Keratinocyte (primary cell): ENCODE results near the gene SMC1B. TPM values are rescaled to one million over a fixed set of nuclear protein-coding genes. Genes with fewer than 3 reads are reported as not detected.

Source experiments
- DNase-seq: peaks from one replicate; pipeline ENCODE4 v3.0.0-alpha.2; 2011; ENCODE audit warnings: low read depth, missing footprints, low spot score
- FAIRE-seq: peaks from 2 replicates; lab custom pipeline; 2011; peaks lifted over from hg19 to GRCh38; lab: Jason Lieb, UNC
- H2AFZ ChIP-seq: 2 replicates; pipeline ENCODE4 v1.6.0; 2012; ENCODE audit warnings: low read length, control low read depth, inconsistent platforms; ENCODE audit not compliant: control insufficient read depth
- H3K27ac ChIP-seq: 2 replicates; pipeline ENCODE4 v1.5.1; 2011; ENCODE audit warnings: low read length; ENCODE audit not compliant: control insufficient read depth, insufficient read depth
- H3K27me3 ChIP-seq: 3 replicates; pipeline ENCODE4 v1.6.0; 2011; ENCODE audit warnings: low read length; ENCODE audit not compliant: control insufficient read depth, insufficient read depth; ENCODE audit errors: extremely low read depth
- H3K36me3 ChIP-seq, 2 experiments: 2 replicates in 1 of 2; 3 replicates in 1 of 2; pipeline ENCODE4 v1.5.1; 2011; ENCODE audit warnings: low read length in 2 of 2, mild to moderate bottlenecking in 1 of 2; ENCODE audit not compliant: control insufficient read depth in 2 of 2, insufficient read depth in 2 of 2; ENCODE audit errors: extremely low read depth in 1 of 2
- H3K4me1 ChIP-seq: 3 replicates; pipeline ENCODE4 v1.5.1; 2011; ENCODE audit warnings: low read length; ENCODE audit not compliant: control insufficient read depth, insufficient read depth; ENCODE audit errors: extremely low read depth
- H3K4me2 ChIP-seq: 3 replicates; pipeline ENCODE4 v1.6.0; 2011; ENCODE audit warnings: low read depth, low read length; ENCODE audit not compliant: control insufficient read depth, insufficient read depth; ENCODE audit errors: extremely low read depth
- H3K4me3 ChIP-seq, 3 experiments: fragments of 200-600 bp in 1 of 3; sonication (generic) in 1 of 3; 2 replicates in 2 of 3; 3 replicates in 1 of 3; pipeline ENCODE4 v1.5.1; 2011 to 2016; ENCODE audit warnings: low read length in 3 of 3, mild to moderate bottlenecking in 3 of 3, control low read depth in 2 of 3, inconsistent platforms in 1 of 3, low read depth in 1 of 3, mixed read lengths in 1 of 3, mixed run types in 1 of 3, moderate library complexity in 1 of 3; ENCODE audit not compliant: control insufficient read depth in 2 of 3, insufficient read depth in 2 of 3; ENCODE audit errors: extremely low read depth in 1 of 3
- H3K79me2 ChIP-seq: 2 replicates; pipeline ENCODE4 v1.6.0; 2012; ENCODE audit warnings: low read length; ENCODE audit not compliant: control insufficient read depth, insufficient read depth
- H3K9ac ChIP-seq: 3 replicates; pipeline ENCODE4 v1.6.0; 2011; ENCODE audit warnings: low read length; ENCODE audit not compliant: control insufficient read depth, insufficient read depth; ENCODE audit errors: extremely low read depth
- H3K9me1 ChIP-seq: 3 replicates; pipeline ENCODE4 v1.6.0; 2011; ENCODE audit warnings: low read length; ENCODE audit not compliant: control insufficient read depth, insufficient read depth; ENCODE audit errors: extremely low read depth
- H3K9me3 ChIP-seq: 2 replicates; pipeline ENCODE4 v1.5.1; 2012; ENCODE audit warnings: low read depth, low read length; ENCODE audit not compliant: control insufficient read depth
- H4K20me1 ChIP-seq: 3 replicates; pipeline ENCODE4 v1.6.0; 2011; ENCODE audit warnings: low read length; ENCODE audit not compliant: control insufficient read depth, insufficient read depth; ENCODE audit errors: extremely low read depth
- CTCF ChIP-seq, 3 experiments: IDR thresholded peaks in 1 of 3; conservative IDR thresholded peaks in 1 of 3; optimal IDR thresholded peaks in 1 of 3; 2 replicates in 2 of 3; 3 replicates in 1 of 3; pipeline versions ENCODE3 to v1.5.1; 2011; ENCODE audit warnings: low read length in 3 of 3, mild to moderate bottlenecking in 3 of 3, moderate library complexity in 2 of 3, control low read depth in 1 of 3, inconsistent platforms in 1 of 3; ENCODE audit not compliant: insufficient read depth in 2 of 3; ENCODE audit errors: extremely low read depth in 1 of 3
- EZH2 ChIP-seq: IDR thresholded peaks from one replicate; pipeline ENCODE4 v1.6.1; 2012; ENCODE audit warnings: inconsistent platforms, mild to moderate bottlenecking, low read length, moderate library complexity
- dilution Hi-C: fragments of 300-500 bp; cut with MboI; formaldehyde crosslinking; loops from one replicate; pipeline ENCODE4 v1.7.0; 2020; ENCODE audit warnings: low sequenced_read_pairs; ENCODE audit not compliant: extremely low pct_ligation_motif_present
- polyA plus RNA-seq, 5 experiments: library from polyadenylated mRNA; depleted of rRNA in 3 of 5; stranded (reverse) in 3 of 5; stranded (forward) in 1 of 5; unstranded in 1 of 5; fragments of >200 nt; gene quantifications; 1 replicate in 1 of 5; 2 replicates in 3 of 5; 3 replicates in 1 of 5; pipeline versions ENCODE4 v1.2.1 to v1.2.3, GENCODE V29; 2011 to 2012; ENCODE audit warnings: missing spikeins in 2 of 5, low read depth in 1 of 5, low replicate concordance in 1 of 5

The SMC1B gene
- polyA plus RNA-seq, 1 donor (not counting 4 experiments of a cell fraction or from before 2014, with no cell fraction given): not detected

- no peak overlapping the region for H3K27ac ChIP-seq
- H3K4me1 ChIP-seq: no peaks in the 10 kb centered on the region
- no peaks in the 10 kb centered on the region for H4K20me1 ChIP-seq
- H3K9me1 ChIP-seq: no peaks in the 10 kb centered on the region
- H3K79me2 ChIP-seq: no peaks in the 10 kb centered on the region
- H3K36me3 ChIP-seq: no peaks in the 10 kb centered on the region
- H3K4me3 ChIP-seq: no peak overlapping the region
- H3K27me3 ChIP-seq: peaks cover 4% of the 10 kb centered on the region
- H2AFZ ChIP-seq: no peak overlapping the region
- TF ChIP-seq CTCF (optimal IDR thresholded peaks at IDR 0.05 in 1 of 3, IDR thresholded peaks at IDR 0.05 in 1 of 3, conservative IDR thresholded peaks at IDR 0.05 in 1 of 3; ENCODE audit: extremely low read depth in 1 of 3, insufficient read depth in 2 of 3, low read length in 3 of 3) (no peak), EZH2 (no peak)
- dilution Hi-C loops: no loop called here
- FAIRE-seq (no peak), DNase-seq (no peak)
- H3K4me2 ChIP-seq: no peak overlapping the region
- no peaks in the 10 kb centered on the region for H3K9me3 ChIP-seq
- no peak overlapping the region for H3K9ac ChIP-seq
These were observed 16.0 kb upstream of the SMC1B start for GRCh38 chr22:45429424-45429823.

GRCh38 chr22:45428391-45429385, 15.3 kb upstream of the SMC1B start:
- DNase-seq: no peak
- H2AFZ ChIP-seq: no peak overlapping the region
- no peaks in the 10 kb centered on the region for H3K9me1 ChIP-seq
- H3K4me2 ChIP-seq: no peak overlapping the region
- H3K4me1 ChIP-seq: no peaks in the 10 kb centered on the region
- H3K4me3 ChIP-seq: no peak overlapping the region
- H3K9me3 ChIP-seq: no peaks in the 10 kb centered on the region
- no peak overlapping the region for H3K27ac ChIP-seq
- dilution Hi-C loops: no loop called here
- H3K9ac ChIP-seq: no peak overlapping the region
- peaks cover 4% of the 10 kb centered on the region for H3K27me3 ChIP-seq
- H3K79me2 ChIP-seq: no peaks in the 10 kb centered on the region
- no peak for TF ChIP-seq CTCF (optimal IDR thresholded peaks at IDR 0.05 in 1 of 3, IDR thresholded peaks at IDR 0.05 in 1 of 3, conservative IDR thresholded peaks at IDR 0.05 in 1 of 3; ENCODE audit: extremely low read depth in 1 of 3, insufficient read depth in 2 of 3, low read length in 3 of 3)
- no peak for TF ChIP-seq EZH2
- no peaks in the 10 kb centered on the region for H4K20me1 ChIP-seq
- H3K36me3 ChIP-seq: no peaks in the 10 kb centered on the region
- no peak for FAIRE-seq
